GM19397 (cell line): Measurements from ENCODE around the gene SPATA9.
"Not testable (repeated sequence)": the region's sequence is repeated elsewhere in the genome, so short reads cannot be mapped to it uniquely, and the experiment has no call there.

Experiments
- ATAC-seq: cut with Tn5 transposase; IDR thresholded peaks from one replicate; pipeline ENCODE4 v1.9.1; 2021; ENCODE audit warnings: mild to moderate bottlenecking, moderate library complexity; ENCODE audit not compliant: unreplicated experiment

SPATA9 gene

DNA sequence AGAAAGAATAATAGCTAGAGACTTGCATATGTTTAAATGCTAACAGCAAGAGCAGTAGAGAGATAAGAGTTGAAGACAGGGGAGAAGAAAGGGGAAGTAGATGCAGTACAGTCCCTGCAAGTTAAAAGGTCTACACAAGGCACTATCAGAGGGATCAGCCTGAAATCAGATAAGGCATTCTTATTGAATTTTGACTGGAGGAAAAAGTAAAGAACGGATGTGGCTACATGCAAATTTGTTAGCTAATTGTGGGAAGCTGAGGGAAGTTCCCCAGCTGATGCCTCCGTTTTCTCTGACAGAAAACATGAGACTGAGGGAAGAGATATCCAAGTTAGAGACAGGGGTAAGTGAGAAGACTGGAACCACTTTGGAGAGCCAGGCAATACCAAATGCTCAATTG lies 35.4 kb upstream of the SPATA9 start:
- peak; percentile 81 for ATAC-seq

DNA sequence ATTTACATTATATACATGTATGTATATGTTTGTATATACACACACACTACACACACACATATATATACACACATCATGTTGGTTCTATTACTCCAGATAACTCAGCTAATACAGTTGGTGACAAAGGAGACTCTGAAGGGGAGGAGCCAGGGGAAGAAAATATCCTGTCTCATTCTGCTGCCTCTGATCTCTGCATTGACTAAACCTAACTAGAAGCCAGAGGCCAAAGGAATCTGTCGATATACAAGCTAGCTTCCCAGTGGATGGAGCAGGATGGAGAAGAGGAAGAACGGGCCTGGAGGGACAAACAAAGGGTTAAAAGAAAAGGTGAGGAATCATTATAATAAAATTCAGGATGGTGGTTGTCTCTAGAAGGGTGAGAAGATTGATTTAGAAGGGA lies 34.6 kb upstream of the SPATA9 start:
- no peak for ATAC-seq

DNA sequence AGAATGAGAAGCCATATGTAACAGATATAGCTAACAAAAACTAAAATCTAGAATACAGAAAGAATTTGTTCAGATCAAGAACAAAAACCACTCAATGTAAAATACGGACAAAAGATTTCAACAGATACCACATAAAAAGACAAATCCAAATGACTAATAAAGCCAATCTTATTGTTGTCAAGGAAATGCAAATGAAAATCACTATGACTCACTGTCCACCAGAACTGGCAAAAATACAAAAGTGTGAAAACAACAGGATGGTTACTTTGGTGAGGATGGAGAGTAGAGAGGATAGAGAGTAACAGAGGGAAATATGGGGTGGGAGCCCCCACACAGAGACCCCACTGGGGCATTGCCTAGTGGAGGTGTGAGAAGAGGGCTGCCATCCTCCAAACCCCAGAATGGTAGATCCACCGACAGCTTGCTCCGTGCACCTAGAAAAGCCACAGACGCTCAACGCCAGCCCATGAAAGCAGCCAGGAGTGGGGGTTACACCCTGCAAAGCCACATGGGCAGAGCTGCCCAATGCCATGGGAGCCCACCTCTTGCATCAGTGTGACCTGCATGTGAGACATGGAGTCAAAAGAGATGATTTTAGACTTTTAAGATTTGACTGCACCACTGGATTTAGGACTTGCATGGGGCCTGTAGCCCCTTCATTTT lies 33.1 kb upstream of the SPATA9 start:
- no peak for ATAC-seq

DNA sequence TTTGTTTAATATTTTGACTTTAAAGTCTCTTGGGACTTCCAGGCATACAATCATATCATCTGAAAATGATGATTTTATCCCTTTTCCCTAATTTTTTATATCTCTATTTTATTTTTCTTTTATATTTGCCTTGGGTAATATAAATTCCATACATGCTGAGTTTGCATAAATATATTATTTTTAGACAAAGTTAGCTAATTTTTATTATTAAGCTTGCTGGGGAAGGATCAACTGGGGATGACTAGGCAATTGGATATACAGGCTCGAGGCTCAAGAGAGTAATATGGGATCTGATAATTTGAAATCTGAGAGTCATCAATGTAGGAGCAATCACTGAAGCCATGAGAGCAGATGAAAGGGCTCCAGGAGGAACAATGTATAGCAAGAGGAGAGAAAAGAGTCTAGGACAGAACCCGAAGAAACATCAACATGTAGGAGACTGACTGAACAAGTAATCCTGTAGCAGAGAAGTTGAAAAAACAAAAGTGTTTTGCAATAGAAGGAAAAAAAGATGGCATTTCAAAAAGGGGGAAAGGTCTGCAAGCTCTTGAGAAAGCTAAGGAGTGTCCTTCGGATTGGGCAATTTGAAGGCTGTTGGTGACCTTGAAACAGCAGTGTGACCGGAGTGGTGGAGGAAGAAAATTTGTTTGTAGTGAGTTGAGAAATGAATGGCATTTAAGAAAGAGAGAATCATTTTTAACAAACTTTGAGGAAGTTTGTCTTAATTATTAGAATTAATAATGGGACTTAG lies 31.3 kb upstream of the SPATA9 start:
- no peak for ATAC-seq

DNA sequence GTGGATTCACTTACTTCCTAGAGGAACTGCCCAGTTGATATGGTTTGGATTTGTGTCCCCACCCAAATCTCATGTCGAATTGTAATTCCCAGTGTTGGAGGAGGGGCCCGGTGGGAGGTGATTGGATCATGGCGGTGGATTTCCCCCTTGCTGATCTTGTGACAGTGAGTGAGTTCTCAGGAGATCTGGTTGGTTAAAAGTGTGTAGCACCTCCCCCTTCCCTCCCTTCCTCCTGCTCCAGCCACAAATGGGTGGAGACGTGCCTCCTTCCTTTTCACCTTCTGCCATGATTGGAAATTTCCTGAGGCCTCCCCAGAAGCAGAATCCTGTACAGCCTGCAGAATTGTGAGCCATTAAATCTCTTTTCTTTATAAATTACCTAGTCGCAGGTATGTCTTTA lies 30.5 kb upstream of the SPATA9 start:
- ATAC-seq, result not testable (repeated sequence)

DNA sequence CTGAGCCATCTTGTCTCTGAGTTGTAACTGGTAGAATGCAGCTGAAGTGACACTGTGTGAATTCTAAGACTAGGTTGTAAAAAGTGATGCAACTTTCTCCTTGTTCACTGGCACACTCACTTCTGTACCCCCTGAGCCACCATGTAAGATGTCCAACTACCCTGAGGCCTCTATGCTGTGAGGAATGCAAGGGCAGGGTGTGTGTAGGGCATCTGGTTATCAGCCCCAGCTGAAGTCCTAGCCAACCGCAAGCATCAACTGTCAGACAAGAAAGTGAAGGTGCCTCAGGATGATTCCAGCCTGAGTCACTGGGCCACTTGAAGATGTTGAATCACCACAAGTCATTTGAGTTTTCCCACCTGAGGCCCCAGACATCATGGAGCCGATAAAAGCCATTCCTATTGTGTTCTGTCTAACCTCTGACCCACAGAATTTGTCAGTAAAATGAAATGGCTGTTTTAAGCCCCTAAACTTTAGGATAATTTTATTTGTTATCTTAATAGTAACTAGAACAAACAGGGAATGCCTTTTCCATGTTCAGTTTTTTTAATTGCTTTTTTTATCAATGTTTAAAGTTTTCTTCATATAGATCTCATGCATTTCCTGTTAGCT lies 29.7 kb upstream of the SPATA9 start:
- ATAC-seq, result no peak

DNA sequence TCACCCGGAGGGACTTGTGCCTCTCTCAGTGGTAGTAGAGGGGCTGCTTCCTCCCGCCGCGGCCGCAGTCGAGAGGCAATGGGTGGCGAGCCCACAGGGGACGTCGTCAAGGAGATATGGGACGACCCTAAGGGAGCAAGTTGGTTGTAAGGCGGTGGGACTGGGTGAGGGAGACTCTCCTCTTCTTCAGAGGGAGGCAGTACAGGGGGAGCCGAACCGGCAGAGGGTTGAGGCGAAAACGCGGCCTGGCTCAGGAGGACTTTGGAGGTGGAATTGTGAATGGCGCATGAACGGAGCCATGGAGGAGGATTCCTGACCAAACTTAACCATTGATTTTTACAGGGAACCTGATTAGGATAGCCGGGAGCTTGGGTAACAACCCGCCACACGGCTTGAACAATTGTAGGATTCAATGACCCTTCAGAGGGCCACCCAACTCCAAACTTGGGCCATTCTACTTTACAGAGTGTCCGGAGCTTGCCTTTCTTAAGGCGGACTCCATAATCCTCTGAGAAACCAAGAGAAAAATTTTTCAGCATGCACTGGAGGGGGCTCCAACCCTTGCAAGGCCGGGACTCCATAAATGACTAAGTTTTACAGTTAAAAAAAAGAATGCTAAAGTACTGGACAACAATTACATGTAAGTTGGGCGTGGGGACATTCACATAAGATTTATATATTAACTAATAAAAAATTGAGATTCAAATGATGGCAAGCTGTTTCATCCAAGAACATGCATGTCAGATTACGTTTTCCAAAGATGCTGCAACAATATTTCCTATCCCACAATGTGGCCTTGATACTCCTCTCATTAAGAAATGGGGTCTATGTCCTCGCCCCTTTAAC lies 28.9 kb upstream of the SPATA9 start:
- no peak for ATAC-seq

DNA sequence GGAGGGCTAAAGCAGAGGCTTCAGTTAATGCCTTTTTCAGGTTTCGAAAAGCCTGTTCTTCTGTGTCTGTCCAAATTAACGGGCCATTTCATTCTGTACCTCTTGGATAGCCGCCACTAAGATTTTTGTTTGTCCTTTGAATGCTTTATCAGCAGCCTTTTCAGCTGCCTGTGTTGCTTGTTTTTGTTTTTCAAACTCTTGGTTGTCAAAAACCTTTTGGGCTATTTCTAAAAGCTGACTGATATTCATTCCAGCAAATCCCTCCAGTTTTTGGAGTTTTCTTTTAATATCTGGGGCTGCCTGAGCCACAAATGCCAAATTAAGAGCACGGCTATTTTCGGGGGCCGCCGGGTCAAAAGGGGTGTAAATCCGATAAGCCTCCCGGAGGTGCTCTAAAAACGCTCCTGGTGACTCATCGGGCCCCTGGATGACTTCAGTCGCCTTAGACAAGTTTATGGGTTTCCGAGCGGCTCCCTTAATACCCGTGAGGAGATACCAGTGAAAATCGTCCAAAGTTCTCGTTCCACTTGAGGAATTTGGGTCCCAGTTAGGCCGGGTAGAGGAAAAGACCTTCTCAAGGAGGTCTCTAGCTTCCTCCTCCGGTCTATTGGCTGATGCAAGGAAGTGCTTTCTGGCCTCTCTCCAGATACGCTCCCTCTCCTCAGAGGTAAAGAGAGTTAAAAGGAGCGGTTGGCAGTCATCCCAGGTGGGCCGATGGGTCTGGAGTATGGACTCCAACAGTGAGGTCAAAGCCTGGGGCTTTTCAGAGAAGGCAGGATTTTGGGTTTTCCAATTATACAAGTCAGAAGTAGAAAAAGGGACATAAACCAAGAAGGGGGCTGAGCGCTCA lies 28.1 kb upstream of the SPATA9 start:
- ATAC-seq, result not testable (repeated sequence)

DNA sequence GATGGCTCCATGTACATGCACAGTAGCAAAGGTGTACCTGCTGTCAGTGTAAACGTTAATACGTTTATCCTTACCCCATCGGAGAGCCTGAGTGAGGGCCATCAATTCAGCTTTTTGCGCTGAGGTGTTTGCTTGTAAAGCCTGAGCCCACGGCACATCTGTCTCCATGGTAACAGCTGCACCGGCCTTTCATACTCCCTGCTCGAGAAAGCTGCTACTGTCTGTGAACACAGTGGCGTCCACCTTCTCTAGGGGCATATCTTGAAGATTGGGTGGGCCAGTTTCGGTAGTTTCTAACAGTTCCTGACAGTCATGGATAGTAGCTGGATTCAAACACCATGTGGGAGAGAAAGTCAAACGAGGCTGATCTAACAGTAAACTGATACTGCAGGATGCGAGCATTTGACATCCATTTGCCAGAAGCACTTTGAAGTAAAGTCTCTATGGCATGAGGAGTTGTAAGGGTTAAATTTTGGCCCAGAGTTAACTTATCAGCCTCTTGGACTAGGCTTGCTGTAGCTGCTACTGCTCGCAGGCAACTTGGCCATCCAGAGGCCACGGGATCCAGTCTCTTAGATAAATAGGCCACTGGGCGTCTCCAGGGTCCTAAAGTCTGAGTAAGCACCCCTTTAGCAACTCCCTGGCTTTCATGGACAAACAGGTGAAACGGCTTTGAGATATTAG lies 27.3 kb upstream of the SPATA9 start:
- ATAC-seq, result no peak

DNA sequence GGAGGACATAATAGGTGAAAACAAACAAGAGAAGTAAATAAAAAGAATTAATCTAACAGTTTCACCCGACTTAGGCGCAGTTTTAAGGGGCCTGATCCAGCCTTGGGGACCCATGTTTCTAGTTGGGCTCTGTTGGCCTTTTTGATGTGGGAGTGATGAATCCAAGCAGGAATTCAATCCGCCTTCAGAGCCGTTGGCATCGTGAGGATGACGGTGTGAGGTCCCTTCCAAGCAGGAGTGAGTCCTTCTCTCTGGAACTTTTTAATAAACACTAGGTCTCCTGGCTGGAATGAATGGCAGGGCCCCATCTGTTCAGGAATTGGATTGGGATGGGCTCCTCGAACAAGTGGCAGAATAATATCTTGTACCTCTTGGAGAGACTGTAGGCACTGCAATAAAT lies 26.1 kb upstream of the SPATA9 start:
- ATAC-seq, result no peak

DNA sequence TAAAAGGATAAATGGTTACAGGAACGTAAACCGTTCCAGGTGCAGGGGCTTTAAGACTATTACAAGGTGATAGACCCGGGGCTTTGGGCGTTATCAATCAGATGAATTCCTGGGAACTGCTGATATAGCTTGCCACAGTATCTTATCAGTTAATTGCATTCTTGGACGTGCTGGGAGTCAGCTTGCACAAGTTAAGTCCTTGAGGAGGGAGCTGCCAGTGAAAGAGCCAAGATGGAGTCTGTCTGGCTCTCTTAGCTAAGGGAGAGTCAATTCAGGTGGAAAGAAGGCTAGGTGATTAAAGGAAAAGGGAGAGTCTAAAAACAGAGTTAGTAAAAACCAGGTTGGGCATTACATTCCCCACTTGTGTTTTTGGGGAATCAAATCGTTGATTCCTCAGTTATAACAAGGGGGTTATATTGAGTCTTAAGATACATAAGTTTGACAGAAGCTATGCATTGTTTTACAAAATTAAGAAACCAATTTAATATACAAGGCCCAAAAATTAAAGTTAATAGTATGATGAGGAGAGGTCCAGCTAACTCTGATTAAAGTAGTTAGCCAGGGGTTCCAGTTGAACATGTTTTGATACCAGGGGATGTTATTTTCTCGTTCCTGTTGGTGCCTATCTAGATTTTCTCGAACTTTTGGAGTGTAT lies 24.9 kb upstream of the SPATA9 start:
- ATAC-seq, result not testable (repeated sequence)

DNA sequence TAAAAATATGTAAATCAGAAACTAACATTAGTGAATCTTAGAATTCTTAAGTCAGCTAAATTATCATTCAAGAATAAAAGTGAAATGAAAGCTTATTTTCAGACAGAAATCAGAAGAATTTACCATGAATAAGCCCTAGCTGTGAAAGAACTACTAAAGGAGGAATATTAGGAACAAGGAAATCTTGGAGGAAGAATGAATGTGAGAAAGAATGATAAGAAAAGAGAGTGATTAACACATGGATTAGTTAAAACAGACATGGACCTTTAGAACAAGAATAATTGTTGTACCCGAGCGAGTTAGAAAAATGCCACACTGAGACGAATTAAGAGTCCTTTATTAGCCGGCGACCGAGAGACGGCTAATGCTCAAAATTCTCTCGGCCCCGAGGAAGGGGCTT lies 24.3 kb upstream of the SPATA9 start:
- ATAC-seq, result no peak

DNA sequence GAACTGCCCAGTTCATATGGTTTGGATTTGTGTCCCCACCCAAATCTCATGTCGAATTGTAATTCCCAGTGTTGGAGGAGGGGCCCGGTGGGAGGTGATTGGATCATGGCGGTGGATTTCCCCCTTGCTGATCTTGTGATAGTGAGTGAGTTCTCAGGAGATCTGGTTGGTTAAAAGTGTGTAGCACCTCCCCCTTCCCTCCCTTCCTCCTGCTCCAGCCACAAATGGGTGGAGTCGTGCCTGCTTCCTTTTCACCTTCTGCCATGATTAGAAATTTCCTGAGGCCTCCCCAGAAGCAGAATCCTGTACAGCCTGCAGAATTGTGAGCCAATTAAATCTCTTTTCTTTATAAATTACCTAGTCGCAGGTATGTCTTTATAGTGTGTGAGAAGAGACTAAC lies 23.4 kb upstream of the SPATA9 start:
- not testable (repeated sequence) for ATAC-seq

DNA sequence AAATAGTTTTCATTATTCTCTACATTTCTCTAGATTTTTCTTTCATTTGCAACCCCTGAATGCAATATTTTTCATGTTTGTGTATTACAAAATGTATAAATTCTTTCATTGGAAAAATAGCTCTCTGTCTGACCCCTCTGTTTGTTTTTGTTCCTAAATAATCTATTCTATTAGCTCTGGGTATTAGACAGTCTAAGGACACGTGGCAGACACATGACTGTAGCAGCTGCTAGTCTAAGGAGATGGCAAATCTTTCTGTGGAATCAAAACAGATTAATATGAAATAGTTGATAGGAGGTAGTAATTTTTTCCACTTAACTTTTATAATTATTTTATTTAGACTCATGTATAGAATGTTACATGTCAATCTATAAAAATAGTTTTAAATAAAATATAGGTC lies 21.4 kb upstream of the SPATA9 start:
- no peak for ATAC-seq

DNA sequence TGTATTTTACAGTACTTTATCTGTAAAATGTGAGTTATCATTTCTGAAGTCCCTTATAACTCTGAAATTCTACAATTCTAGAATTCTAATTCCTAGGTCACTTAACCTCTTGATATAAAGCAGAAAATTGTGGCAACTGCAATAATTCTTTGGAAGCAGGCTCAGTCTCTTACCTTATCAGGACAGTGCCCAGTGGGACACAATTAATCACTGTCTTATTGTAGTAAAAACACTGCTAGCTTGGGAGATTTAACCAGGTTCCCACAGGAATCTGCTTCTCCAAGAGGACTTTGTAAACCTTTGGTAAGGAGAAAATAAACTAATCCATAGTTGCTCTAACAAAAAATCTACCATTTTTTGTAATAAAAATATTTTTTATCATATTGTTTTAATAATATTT lies 18.3 kb upstream of the SPATA9 start:
- no peak for ATAC-seq

DNA sequence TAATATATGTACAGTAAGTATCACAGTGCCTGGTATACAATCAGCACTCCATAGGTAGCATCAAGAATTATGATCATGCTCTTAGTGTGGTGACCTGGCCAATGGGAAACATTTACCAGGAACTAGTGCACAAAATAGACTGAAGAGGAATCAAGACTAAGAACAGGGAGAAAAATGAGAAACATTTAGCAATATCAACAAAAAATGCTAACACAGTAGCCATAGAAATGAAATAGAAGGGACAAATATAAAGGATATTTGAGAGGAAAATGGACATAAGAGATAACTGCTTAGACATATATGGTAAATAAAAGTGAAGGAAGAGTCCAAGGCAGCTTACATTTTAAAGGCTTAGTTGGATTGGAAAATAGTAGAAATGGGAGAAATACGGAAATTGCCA lies 16.5 kb upstream of the SPATA9 start:
- ATAC-seq, result no peak

DNA sequence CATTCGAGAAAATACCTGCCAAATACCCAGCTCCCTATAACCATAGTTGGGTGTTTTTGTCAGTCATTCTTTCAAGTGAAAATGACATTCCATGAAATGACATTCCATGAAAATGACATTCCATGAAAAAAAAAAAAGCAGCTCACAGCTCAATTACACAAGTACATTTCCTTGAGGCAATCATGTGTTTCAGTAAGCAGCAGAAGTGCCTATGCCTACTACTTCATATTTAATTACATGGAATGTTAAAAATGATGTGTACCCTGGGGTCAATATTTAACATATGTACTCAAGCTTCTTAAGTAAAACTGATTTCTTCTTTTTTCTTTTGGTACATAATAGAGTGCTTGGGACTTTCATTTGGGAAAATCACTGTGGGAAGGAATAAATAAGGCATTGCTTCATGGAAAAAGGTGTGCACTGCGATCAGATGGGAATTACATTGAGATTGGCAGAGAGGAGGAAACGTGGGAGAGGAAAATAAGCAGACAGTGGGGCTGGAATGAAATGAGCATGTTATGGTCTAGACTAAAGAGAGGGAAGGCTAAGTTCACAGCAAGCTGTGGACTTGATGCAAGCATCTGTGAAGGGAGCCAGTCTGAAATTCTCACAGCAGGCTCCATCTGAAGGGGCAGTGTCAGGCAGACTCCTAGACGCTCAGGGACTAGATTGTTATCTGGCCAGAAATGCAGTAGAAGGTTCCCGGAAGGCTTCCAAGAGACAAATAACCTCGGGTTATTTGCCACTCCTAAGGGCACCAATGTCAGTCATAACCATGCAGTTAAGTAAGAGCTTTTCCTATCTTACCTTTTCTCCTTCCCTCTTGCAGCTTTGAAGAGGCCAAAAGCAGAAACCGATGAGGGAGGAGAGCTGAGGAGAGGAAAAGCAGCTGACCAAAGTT lies 15.2 kb upstream of the SPATA9 start:
- no peak for ATAC-seq

DNA sequence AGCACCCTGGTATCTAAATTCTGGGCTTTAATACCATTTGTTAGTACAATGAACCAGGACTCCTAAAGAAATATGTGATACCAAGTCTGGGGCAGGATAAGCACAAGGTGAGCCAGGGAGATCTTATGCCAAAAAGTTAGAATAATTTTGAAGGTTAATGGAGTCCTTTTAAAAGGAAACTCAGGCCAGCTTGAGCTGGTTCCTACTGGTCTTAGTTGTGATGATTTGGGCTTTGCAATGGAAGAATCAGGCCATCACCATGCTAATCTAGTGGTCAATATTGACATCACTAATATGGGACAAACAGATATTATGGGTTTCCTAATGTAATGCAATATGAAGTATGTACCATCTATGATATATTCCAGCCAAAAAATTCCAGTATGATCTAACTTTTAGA lies 7.5 kb upstream of the SPATA9 start:
- no peak for ATAC-seq
